Kidney capillary endothelial cell (primary cell): ENCODE data around the gene WBP2NL.

Source experiments
- DNase-seq: peaks from one replicate; pipeline ENCODE4 v3.0.0-alpha.2; 2018; ENCODE audit warnings: low spot score

Gene WBP2NL

DNA sequence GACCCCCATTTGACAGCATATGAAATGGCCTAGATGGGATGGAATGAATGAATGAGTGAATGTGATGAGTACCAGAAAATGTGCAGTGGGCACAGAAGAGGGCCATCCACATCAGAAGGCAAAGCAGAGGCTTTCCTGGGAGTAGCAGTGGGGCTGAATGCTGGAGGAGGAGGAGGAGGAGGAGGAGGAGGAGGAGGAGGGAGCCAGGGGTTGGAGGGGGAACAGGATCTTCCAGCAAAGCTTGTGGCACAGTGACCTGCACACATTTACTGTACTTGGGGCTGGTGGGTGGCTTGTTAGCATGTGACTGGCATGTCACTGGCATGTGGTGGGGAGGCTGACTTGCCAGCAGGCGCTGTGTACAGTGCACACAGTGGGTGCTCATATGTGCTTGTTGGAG, 19.9 kb upstream of the WBP2NL start:
- no peak for DNase-seq

DNA sequence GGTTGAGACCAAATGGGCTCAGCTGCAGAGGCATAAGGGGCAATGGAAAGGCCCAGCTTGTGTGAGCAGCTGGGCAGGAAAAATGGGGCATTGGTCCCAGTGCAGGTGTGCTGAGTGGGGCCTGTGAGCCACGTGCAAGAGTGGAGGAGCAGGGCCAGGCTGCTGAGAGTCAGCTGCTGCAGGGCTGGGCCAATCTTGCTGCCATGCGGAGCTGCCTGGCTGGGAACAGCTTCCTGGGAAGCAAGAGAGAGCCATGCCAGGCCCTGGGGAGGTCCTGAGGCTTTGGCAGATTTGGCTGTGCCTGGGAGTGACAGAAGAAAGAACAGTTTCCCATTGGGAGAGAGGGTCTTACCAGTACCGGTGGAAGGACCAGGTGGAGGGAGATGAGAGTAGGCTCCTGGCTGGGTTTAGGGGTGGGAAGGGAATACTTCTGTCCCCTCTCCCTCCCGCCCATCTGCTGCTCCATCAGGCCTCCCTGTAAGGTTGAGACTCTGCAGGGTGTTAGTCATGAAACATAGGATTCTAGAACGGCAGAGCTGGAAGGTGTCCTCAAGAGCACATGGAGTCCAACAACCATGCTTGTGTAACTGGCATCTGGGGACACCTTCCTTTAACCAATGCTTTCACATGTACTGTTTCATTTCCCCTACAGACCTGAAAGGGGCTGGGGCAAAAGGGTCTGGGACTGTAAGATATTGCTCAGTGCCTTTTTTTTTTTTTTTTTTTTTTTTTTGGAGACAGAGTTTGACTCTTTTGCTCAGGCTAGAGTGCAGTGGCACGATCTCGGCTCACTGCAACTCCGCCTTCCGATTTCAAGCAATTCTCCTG, 19.0 kb upstream of the WBP2NL start:
- DNase-seq = no peak

- DNase-seq = no peak
Observed at GRCh38 chr22:41982865-41983264, 15.7 kb upstream of the WBP2NL start.

GRCh38 chr22:41983513-41984405, 14.8 kb upstream of the WBP2NL start:
- no peak for DNase-seq

DNA sequence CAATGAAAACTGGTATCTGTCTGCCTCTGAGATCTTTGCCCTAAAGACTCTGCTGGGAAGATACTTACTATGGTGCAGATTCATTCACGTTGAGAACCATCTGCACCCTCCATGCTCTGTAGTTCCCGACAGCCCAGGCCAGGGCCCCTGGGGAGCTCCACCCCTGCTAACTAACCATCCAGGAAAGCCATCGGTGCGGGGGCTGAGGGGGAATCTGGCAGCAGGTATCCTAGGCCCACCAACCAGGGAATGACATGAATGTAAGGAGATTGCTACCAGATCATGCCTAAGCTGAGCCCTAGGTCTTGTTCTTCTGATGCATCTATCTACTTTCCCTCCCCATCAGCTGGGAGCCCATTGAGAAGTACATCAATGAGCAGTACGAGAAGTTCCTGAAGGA, 11.3 kb upstream of the WBP2NL start:
- no peak for DNase-seq

GRCh38 chr22:41989246-41989645, 9.3 kb upstream of the WBP2NL start:
- DNase-seq = no peak

DNA sequence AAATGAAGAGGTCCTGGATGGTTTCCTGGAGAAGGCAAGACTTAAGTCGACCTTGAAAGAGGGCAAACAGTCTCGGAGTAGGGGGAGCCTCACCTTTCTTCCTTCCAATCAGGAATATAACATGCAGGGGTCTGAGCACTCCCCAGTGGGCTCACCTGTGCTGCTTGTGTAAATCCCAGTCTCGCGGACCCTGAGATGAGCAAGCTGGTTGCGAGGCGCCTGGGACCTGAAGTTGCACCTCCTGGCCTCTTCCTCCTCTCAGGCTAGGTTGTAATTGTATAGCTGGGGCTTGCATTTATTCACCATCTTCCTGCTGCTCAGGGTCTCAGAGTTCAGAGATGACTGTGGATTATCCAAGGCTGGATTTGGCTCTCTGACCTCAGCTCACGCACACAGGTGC, 7.5 kb upstream of the WBP2NL start:
- DNase-seq = no peak

DNA sequence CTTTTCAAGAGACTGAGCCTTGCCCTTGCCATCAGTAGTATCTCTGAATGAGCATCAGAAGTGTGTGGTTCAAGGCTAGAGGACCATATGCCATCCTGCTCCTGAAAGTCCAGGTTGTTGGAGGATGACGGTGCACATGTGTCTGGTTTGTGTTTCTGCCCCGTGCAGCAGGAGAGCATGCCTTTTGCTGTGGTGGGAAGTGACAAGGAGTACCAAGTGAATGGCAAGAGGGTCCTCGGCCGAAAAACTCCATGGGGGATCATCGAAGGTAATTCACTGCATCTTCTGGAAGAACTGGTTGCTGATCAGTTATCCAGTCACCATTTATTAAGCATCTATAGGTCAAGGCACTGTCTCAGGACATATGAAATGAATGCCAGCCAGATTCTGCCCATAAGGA, 6.1 kb upstream of the WBP2NL start:
- DNase-seq = no peak

DNA sequence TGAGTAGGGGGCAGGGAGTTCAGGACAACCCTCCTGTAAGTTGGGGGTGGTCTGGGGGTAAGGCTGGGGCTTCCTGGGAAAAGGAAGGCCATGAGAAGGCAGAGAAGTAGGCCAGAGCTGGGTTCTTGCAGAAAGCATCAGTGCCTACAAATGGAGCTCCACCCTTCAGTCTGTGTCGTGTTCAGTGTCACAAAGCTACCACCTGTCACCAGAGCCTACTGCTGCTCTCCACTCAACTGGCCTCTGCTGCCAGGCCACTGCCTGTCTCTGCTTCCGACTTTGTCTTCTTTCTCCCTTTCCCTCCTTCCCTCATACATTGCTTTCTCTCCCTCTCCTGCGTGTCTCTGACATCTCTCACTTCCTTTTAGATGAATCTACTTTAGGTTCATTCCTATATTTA, 3.4 kb upstream of the WBP2NL start:
- DNase-seq = no peak

- no peak for DNase-seq
Observed at GRCh38 chr22:41996826-41997225, 1.8 kb upstream of the WBP2NL start.

GRCh38 chr22:42000466-42000865, 1.9 kb downstream of the WBP2NL start:
- DNase-seq = no peak

- peak; percentile 98 for DNase-seq
Observed at GRCh38 chr22:42001121-42001520, 2.5 kb downstream of the WBP2NL start.

DNA sequence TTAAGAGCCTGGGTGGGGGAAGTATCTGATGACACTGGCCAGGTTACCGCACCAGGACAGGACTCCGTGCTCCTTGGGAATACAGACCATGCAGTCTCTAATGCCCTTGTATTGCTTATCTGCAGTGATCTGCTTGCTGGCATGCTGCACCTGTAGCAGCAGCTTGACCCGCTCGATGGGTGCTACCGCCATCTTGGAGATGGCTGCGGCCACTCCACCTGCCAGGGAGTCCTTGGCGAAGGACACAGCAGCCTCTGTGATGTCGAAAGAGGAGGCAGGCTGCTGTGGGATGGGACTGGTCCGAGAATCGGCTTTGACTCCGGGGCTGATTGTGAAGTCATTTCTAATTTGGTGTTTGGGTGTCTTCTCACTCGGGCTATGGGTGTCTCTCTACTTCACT, 3.1 kb downstream of the WBP2NL start:
- no peak for DNase-seq

DNA sequence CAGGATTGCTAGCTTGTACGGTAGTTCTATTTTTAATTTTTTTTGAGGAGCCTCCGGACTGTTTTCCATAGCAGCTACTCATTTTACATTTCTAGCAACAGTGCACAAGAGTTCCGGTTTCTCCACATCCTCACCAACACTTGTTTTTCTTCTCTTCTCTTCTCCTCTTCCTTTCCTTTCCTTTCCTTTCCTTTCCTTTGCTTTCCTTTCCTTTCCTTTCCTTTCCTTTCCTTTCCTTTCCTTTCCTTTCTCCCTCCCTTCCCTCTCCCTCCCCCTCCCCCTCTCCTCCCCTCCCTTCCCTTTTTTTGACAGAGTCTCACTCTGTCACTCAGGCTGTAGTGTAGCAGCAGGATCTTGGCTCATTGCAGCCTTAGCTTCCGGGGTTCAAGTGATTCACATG, 9.3 kb downstream of the WBP2NL start:
- DNase-seq = no peak

DNA sequence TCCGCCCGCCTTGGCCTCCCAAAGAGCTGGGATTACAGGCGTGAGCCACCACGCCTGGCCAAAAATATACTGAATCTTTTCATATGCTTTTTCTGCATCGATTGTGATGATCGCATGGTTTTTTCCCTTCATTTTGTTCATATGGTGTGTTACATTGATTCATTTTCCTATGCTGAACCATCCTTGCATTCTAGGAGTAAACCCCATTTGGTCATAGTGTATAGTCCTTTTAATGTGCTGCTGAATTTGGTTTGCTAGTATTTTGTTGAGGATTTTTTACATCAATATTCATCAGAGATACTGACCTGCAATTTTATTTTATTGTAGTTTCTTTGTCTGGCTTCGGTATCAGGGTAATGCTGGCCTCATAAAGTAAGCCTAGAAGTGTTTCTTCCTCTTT, 12.2 kb downstream of the WBP2NL start:
- no peak for DNase-seq

DNA sequence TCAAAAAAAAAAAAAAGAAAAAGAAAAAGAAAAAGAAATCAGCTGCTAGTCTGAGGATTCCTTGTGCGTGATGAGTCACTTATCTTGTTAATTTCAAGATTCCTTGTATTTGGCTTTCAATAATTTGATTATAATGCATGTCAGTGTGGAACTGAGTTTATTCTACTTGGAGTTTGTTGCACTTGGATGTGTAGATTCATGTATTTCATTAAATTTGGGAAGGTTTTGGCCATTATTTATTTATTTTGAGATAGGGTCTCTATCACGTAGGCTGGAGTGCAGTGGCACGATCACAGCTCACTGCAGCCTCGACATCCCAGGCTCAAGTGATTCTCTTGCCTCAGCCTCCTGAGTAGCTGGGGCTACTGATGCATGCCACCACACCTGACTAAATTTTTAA, 14.8 kb downstream of the WBP2NL start:
- no peak for DNase-seq

DNA sequence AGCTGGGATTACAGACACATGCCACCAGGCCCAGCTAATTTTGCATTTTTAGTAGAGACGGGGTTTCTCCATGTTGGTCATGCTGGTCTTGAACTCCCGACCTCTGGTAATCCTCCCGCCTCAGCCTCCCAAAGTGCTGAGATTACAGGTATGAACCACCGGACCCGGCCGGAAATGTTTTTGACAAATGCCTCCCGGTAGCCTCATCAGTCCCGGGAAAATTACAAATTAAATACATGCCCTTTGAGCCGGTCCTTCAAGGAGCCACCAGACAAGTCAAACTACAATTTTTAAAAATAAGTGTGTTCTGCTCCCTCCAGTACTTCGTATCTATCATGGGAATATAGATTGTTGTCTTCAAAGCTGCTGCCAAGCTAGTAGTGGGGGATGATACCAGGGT, 17.5 kb downstream of the WBP2NL start:
- DNase-seq = no peak

DNA sequence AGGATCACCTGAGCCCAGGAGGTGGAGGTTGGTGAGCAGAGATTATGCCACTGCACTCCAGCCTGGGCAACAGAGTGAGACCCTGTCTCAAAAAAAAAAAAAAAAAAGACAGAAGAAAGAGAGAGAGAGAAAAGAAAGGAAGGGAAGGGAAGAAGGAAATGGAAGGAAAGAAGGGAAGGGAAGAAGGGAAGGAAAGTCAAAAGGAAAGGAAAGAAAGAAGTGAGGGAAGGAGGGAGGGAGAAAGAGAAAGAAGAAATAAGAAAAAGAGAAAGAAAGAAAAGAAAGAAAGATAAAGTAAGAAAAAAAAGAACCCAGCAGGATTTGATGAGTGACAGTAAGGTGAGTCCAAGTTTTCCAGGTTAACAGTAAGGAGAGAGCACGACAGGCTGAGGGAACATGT, 19.6 kb downstream of the WBP2NL start:
- DNase-seq = no peak

DNA sequence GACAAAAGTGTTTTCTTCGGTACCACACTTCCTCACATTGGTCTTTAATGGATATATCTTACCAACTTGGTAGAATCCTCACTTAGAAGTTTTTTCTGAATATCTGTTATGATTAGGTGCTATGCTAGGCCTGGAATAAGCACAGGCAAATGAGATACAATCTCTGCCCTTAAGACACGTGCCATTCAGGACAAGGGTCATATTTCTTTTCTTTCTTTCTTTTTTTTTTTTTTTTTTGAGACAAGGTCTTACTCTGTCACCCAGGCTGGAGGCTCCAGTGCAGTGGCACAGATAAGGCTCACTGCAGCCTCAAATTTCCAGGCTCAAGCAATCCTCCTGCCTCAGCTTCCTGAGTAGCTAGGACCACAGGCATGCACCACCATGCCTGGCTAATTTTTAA, 23.0 kb downstream of the WBP2NL start:
- DNase-seq = no peak

- no peak for DNase-seq
Observed at GRCh38 chr22:42022162-42022847, 23.7 kb downstream of the WBP2NL start.

DNA sequence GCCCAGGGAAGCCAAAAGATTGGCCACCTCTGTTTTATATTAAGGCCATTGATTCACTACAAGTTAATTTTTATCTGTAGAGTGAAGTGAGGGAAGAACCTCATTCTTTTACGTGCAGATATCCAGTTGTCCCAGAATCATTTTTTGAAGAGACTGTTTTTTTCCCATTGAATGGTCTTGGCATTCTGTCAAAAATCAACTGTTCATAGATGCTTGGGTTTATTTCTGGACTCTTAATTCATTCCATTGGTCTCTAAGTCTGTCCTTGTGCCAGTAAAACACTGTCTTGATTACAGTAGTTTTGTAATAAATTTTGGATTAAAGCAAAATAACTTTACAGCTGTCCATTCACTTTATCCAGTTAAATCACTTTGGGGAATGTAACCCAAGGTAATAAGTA, 26.8 kb downstream of the WBP2NL start:
- DNase-seq = no peak

GRCh38 chr22:42026705-42027104, 28.1 kb downstream of the WBP2NL start:
- no peak for DNase-seq
